GM12873 (cell line): ENCODE measurements around the gene VPS41.

Experiments used
- CTCF ChIP-seq: IDR thresholded peaks from 2 replicates; pipeline ENCODE4 v1.5.1; 2012; ENCODE audit warnings: low read depth, mild to moderate bottlenecking, moderate library complexity, low read length, control low read depth; ENCODE audit not compliant: insufficient read depth; ENCODE audit errors: missing control alignments

VPS41 gene

DNA sequence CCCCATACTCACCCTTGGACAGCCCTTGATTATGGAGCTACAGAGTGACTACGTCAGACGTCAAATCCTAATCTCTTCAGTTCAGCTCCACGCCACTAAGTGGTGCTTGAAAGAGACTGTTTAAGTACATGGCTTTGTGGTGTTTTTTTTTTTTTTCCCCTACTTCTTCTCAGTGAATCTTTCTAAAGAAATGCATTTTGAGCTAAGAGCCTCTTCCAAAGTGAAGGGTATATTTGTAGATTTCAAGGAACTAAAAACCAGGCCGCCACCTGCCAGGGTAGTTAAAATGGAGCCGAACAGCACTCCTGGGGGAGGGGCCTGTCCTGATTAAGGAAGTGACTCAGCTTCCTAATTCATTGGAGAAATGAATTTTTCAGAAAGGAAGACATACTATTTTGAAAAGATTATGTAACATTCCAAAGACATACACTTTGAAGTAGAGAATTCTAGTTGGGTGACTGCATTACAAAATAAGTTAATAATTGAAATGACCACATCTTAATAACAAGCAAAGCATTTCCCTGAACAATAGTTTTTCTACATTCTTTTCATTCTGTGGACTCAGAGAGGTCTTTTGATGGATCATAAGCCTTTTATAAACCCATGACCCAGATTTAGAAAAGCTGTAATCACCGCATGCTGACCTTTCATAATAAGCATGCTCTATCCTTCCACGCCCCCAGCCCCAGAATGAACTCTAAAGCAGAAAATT lies 20.6 kb upstream of the VPS41 start:
- no peak for TF ChIP-seq CTCF

DNA sequence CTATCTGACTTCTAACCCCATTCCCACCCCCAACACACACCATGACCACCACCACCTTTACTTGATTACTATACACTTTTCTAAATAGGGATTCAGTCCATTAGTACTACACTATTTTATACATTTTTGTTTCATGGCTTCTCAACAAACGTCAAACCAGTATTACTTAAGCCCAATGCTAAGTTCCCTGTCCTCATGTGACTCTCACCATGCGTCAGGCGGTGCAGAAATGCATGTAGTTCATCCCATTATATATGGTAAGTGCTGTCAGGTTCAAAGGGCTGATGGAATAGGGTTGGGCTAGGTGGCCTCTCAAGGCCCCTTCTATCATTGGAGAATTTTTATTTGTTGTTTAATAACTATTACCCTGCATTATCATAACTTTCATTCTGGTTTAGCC lies 19.5 kb upstream of the VPS41 start:
- no peak for TF ChIP-seq CTCF

DNA sequence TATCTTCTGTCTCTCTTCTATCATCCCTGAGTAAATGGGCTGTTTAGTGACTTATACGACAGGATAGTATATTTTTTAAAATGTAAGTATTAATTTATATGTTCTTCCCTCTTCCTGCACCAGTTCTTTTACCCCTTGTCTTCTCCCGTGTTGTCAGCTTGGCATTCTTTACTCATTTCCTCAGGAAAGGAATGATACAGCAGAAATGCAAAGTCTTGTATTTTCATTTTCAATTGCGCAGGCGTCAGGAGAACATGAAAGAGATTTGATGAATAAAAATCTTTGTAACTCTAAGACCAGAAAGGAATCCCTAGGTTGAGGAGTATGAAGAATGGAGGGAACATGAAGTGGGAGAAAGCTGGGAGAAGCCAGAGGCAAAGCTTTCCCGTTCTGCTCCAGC lies 18.8 kb upstream of the VPS41 start:
- TF ChIP-seq CTCF, result no peak

GRCh38 chr7:38920731-38921130 lies 11.7 kb upstream of the VPS41 start:
- no peak for TF ChIP-seq CTCF

GRCh38 chr7:38916396-38916795 lies 7.4 kb upstream of the VPS41 start:
- no peak for TF ChIP-seq CTCF

- peak; percentile 12 for TF ChIP-seq CTCF
Observed at GRCh38 chr7:38909870-38910269, 879 bp upstream of the VPS41 start.

DNA sequence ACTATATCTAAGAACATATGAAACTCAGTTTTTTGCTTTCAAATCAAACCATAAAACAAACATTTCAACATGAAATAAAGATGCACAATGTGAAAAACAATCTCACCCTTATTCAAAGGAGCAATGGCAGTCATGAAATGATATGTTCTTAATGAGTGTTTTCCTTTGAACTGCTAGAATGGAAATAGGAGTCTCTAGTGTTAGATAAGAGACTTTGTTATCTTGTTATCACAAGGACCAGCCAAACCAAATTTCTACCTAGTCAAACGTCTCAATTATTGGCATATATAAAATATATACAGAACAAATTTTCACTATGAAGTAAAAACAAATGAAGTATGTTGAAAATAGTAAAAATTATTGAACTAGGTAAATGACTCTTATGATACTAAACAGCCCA lies 1.2 kb downstream of the VPS41 start:
- no peak for TF ChIP-seq CTCF
